SK-N-MC (cell line): ENCODE data around the gene LMTK3.

Experiments
- DNase-seq: peaks from one replicate; pipeline ENCODE4 v3.0.0-alpha.2; 2011; ENCODE audit warnings: low read depth, low spot score
- H3K27ac ChIP-seq: fragments of 200-600 bp; sonication (generic); 2 replicates; pipeline ENCODE4 v1.5.1; 2016; ENCODE audit warnings: mixed run types
- H3K36me3 ChIP-seq: fragments of 200-600 bp; sonication (generic); 2 replicates; pipeline ENCODE4 v1.6.1; 2017; ENCODE audit warnings: antibody characterized with exemption, low read length, mixed read lengths; ENCODE audit not compliant: insufficient read depth
- H3K4me3 ChIP-seq: fragments of 200-600 bp; sonication (generic); 2 replicates; pipeline ENCODE4 v1.5.1; 2016
- H3K9ac ChIP-seq: fragments of 200-600 bp; sonication (generic); 2 replicates; pipeline ENCODE4 v1.8.0; 2017; ENCODE audit warnings: mixed run types, mixed read lengths; ENCODE audit not compliant: insufficient read length
- H3K9me3 ChIP-seq: fragments of 200-600 bp; sonication (generic); 2 replicates; pipeline ENCODE4 v1.6.1; 2017; ENCODE audit warnings: low read depth, mild to moderate bottlenecking, antibody characterized with exemption, low read length, moderate library complexity, mixed read lengths
- EZH2 ChIP-seq: fragments of 200-600 bp; sonication (generic); IDR thresholded peaks from one replicate; pipeline ENCODE4 v1.6.1; 2017; ENCODE audit warnings: antibody characterized with exemption
- FOXP2 ChIP-seq: optimal IDR thresholded peaks from 2 replicates; pipeline ENCODE3; 2011; ENCODE audit warnings: mild to moderate bottlenecking, moderate library complexity; ENCODE audit not compliant: insufficient read depth; ENCODE audit errors: extremely low read length, control extremely low read depth
- POLR2AphosphoS5 ChIP-seq: IDR thresholded peaks from 2 replicates; pipeline ENCODE4 v1.6.1; 2012; ENCODE audit warnings: mild to moderate bottlenecking, low read depth, low read length, borderline replicate concordance

Gene LMTK3

GRCh38 chr19:48456864-48457263 is 54.8 kb downstream of the LMTK3 start:
- Histone ChIP-seq H3K36me3 (peaks cover 55% of the 10 kb centered on the region), H3K27ac (no peak overlapping the region), H3K9ac (no peak overlapping the region), H3K9me3 (no peaks in the 10 kb centered on the region), H3K4me3 (no peak overlapping the region)
- DNase-seq = no peak
- TF ChIP-seq EZH2 (no peak), POLR2AphosphoS5 (no peak), FOXP2 (no peak)

- no peaks in the 10 kb centered on the region for H3K9me3 ChIP-seq
- no peak overlapping the region for H3K4me3 ChIP-seq
- DNase-seq = no peak
- no peak overlapping the region for H3K27ac ChIP-seq
- no peak for TF ChIP-seq EZH2
- H3K9ac ChIP-seq = no peak overlapping the region
- H3K36me3 ChIP-seq = peaks cover 63% of the 10 kb centered on the region
Observed at GRCh38 chr19:48455908-48456562, 55.6 kb downstream of the LMTK3 start.

GRCh38 chr19:48455171-48455907 is 56.3 kb downstream of the LMTK3 start, which contains the start of gene KCNJ14:
KCNJ14 (plus strand) TSS chr19:48455574; CDS start chr19:48461725, 6,151 bp downstream.
- no peak for DNase-seq
- Histone ChIP-seq H3K9me3 (no peaks in the 10 kb centered on the region), H3K27ac (no peak within 1 kb of the TSS), H3K4me3 (no peak within 1 kb of the TSS), H3K36me3 (peaks cover 70% of the 10 kb centered on the region), H3K9ac (no peak within 1 kb of the TSS)
- no peak for TF ChIP-seq EZH2

- Histone ChIP-seq H3K36me3 (peaks cover 81% of the 10 kb centered on the region), H3K27ac (no peak overlapping the region), H3K9me3 (no peaks in the 10 kb centered on the region), H3K9ac (no peak overlapping the region), H3K4me3 (no peak overlapping the region)
- no peak for TF ChIP-seq EZH2
- no peak for TF ChIP-seq POLR2AphosphoS5
- no peak for TF ChIP-seq FOXP2
- DNase-seq = no peak
Observed at GRCh38 chr19:48454150-48454730, 57.4 kb downstream of the LMTK3 start.

GRCh38 chr19:48452289-48453190 is 59.1 kb downstream of the LMTK3 start:
- H3K9ac ChIP-seq = no peak overlapping the region
- DNase-seq = no peak
- H3K27ac ChIP-seq = no peak overlapping the region
- H3K4me3 ChIP-seq = no peak overlapping the region
- H3K36me3 ChIP-seq = peaks cover 90% of the 10 kb centered on the region
- TF ChIP-seq POLR2AphosphoS5 (no peak), FOXP2 (no peak), EZH2 (no peak)
- H3K9me3 ChIP-seq = no peaks in the 10 kb centered on the region

GRCh38 chr19:48451624-48452023 is 60.0 kb downstream of the LMTK3 start:
- DNase-seq = no peak
- Histone ChIP-seq H3K9me3 (no peaks in the 10 kb centered on the region), H3K4me3 (no peak overlapping the region), H3K27ac (no peak overlapping the region), H3K9ac (no peak overlapping the region), H3K36me3 (peaks cover 90% of the 10 kb centered on the region)
- TF ChIP-seq EZH2 (no peak), FOXP2 (no peak), POLR2AphosphoS5 (no peak)

GRCh38 chr19:48450863-48451262 is 60.8 kb downstream of the LMTK3 start:
- no peak overlapping the region for H3K4me3 ChIP-seq
- no peak for DNase-seq
- TF ChIP-seq FOXP2 (no peak), EZH2 (no peak), POLR2AphosphoS5 (no peak)
- no peak overlapping the region for H3K9ac ChIP-seq
- H3K27ac ChIP-seq = no peak overlapping the region
- H3K9me3 ChIP-seq = no peaks in the 10 kb centered on the region
- H3K36me3 ChIP-seq = peaks cover 85% of the 10 kb centered on the region

GRCh38 chr19:48450441-48450840 is 61.2 kb downstream of the LMTK3 start:
- no peak for DNase-seq
- H3K4me3 ChIP-seq = no peak overlapping the region
- no peak overlapping the region for H3K27ac ChIP-seq
- H3K9me3 ChIP-seq = no peaks in the 10 kb centered on the region
- H3K36me3 ChIP-seq = peaks cover 81% of the 10 kb centered on the region
- TF ChIP-seq EZH2 (no peak), POLR2AphosphoS5 (no peak), FOXP2 (no peak)
- no peak overlapping the region for H3K9ac ChIP-seq
